GM11168 (cell line): ENCODE measurements around the gene RNASE3.
"Not testable (repeated sequence)": the region's sequence is repeated elsewhere in the genome, so short reads cannot be mapped to it uniquely, and the experiment has no call there.

Source experiments
- in situ Hi-C: fragments of 300-500 bp; cut with MboI; formaldehyde crosslinking; loops from one replicate; pipeline ENCODE4 v1.12.0; 2022; ENCODE audit warnings: low sequenced_read_pairs; ENCODE audit not compliant: unreplicated experiment

RNASE3 gene

GRCh38 chr14:20891126-20891825, at the start of gene RNASE3:
TSS of gene RNASE3 (plus strand) at chr14:20891385. CDS start at chr14:20891687, 302 bp downstream.
- in situ Hi-C loops: not testable (repeated sequence)

GRCh38 chr14:20846560-20846959, 44.6 kb upstream of the RNASE3 start:
- in situ Hi-C loops: no loop called here

- in situ Hi-C loops: no loop called here
Observed at GRCh38 chr14:20848316-20848954, 42.8 kb upstream of the RNASE3 start.

DNA sequence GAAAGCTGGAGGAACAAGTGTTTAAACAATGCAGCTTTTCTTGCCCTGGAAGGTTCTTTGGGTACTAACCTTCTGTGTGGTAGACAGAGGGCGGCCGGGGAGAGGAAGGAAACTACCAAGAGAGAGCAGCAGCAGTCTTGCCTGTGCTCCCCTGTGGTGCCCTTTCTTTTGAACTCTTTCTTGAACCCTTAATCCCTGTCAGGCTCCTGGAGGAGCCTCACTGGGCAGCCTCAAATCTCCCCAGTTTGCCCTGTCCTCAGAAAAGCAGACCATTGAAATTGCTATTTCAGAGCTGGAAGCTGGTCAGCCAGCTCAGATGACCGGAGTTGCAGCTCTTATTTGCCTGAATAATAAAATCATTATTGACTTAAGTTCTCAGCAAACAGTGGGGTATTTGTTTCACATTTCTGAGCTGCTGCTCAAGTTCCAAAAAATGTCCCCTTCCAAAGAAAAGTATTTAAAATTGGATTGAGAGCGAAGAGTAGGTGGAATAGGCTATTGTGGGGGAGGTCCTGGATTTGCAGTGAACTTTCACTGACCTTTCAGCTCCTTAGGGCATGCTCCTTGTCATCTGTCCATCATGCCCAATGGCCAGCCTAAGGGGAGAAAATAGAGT, 42.1 kb upstream of the RNASE3 start:
- in situ Hi-C loops: no loop called here

GRCh38 chr14:20853042-20853441, 38.1 kb upstream of the RNASE3 start:
- in situ Hi-C loops: loop anchor here (5.0 kb wide), 2 partner anchors 91 to 156 kb away; no protein-coding TSS in a partner anchor

DNA sequence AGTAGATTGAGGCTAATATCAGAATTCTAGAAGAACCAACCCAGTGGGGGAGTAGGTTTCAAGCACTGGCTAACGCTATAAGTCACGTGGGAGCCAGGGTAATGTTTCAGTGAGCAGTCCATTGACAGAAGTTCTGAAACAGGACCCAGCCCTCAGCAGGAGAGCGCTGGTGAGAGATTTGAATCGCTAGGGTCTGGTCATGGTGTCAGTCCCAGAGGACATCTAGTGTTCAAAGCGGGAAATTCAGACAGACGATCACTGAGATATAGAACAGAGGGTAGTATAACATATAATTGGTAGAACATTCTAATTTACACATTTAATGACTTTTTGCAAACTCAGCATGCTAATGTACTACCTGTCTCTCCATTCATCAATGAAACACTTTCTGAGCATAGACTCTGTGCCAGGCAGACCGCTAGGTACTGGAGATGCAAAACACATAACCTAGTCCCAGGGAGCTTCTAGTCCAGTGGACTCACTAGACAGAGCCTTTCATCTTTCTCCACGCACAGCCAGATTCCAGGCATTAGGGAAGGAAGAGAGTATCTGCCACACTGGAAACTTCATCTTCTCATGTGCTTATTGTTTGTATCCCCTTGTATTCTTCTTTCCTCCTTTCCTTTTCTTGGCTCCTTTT, 35.4 kb upstream of the RNASE3 start:
- in situ Hi-C loops: no loop called here

DNA sequence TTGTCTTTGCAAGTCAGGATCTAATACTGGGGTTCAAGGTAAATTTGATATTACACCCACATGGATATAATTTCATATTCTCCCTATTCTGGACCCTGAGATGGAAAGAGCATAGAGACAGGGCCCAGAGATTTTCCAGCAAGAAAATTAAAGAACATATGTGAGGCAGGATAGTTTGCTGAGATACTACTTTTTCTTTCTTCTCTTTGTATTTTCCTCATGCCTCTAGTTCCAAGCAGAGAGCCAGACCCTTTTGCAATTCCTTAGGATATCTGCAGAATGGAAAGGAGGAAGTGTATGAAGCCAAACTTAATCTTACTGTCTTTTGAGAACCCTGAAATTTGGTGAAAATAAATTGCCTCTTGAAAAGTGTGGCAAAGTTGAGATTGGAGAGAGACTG, 34.0 kb upstream of the RNASE3 start:
- in situ Hi-C loops: no loop called here

- in situ Hi-C loops: no loop called here
Observed at GRCh38 chr14:20857630-20858261, 33.4 kb upstream of the RNASE3 start.

DNA sequence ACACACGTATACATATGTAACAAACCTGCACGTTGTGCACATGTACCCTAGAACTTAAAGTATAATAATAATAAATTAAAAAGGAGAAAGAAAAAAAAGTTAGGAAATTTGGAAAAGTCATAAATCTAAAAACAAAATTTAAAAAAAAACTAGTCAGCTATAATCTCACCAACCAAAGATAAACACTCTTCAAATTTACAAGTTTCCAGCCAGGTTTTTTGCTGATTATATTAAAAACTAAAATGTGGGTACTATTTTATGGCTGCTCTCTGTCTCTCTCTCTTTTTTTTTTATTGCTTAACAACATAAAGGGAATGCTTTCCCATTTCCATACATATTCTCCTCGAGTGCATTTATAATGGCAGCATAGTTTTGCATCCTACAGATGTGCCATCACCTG, 25.0 kb upstream of the RNASE3 start:
- in situ Hi-C loops: no loop called here

- in situ Hi-C loops: no loop called here
Observed at GRCh38 chr14:20866963-20867362, 24.2 kb upstream of the RNASE3 start.

GRCh38 chr14:20873370-20874177, 17.6 kb upstream of the RNASE3 start:
- in situ Hi-C loops: no loop called here

DNA sequence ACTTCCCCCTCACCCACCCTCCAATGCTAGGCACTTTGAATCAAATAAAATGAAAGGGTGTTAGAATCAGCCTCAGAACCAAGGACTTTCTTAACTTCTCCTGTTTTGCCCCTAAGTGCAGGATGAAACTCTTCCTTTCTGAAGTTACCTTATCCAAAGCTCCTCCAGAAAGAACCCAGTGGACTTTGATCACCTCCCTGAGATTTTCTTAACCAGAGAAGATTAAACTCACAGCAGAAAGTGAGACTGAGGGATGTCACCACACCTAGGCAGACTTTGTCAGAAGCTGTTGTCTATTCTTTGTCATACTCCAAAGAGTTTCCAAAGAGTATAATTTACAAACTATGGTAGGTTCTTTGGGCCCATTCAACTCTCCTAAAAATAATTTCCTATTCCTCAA, 14.2 kb upstream of the RNASE3 start:
- in situ Hi-C loops: no loop called here

DNA sequence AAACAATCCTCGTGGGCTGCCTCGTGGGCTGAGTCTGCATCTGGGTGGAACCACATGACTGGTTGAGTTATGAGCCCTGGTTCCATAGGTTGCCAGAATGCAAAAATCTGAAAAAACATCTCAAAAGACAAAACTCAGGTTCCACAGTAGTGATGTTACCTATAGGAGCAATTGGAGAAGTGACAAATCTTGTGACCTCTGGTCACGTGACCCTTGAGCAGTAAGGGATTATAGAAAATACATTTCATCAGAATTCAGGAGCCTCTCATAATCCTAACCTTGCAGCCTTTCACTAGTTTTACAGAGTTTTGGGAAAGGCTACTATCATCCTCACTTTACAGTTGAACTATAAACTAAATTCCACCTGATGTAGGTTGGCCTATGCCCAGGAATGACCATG, 12.5 kb upstream of the RNASE3 start:
- in situ Hi-C loops: no loop called here

DNA sequence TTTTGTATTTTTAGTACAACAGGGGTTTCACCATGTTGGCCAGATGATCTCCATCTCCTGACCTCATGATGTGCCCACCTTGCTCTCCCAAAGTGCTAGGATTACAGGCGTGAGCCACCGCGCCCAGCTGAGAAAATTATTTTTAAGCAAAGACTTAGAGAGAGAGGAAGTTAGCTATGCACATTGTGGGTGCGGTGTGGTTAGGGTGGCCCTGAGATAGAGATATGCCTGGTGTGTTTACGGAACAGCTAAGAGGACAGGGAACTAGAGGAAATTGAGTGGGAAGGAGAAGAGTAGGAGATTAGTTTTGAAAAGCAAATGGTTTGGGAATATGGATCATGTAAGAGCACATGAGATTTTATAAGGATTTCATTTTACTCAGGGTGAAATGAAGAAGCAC, 10.0 kb upstream of the RNASE3 start:
- in situ Hi-C loops: loop anchor here (5.0 kb wide), 1 partner anchor 66 kb away; no protein-coding TSS in a partner anchor

DNA sequence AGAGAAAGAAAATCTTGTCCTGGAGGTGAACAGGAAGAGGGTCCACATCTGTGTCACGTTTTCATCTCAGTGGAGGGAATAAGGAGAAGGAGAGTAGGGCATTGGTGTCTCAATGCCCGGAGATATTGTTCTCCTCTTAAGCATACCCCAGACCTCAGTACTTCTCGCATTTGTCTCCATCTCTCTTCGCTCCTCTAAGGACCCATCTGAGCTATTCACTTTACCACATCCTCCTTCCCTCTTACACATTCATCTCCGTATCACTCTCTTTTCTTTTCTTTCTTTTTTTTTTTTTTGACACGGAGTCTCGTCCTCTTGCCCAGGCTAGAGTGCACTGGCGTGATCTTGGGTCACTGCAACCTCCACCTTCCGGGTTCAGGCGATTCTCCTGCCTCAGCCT, 8.4 kb upstream of the RNASE3 start:
- in situ Hi-C loops: loop anchor here (5.0 kb wide), 1 partner anchor 65 kb away; no protein-coding TSS in a partner anchor

DNA sequence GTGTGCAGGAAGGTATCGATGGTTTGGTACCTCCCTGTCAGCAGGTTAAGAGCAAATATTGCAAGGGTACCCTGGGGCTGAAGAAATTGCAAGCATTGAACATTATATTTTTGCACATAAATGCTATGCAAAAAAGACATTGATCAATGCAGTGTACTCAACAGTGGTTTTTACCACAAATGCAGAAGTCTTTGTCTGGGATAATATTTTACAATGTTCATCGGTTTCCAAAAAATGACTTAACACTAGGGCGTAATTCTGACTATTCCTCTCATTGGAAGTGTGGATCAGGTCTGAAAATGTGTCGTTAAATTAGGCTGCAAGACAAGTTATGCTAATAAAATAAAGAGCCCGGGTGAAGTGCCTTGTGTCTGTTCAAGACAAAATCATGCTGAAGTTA, 2.8 kb upstream of the RNASE3 start:
- in situ Hi-C loops: not testable (repeated sequence)

DNA sequence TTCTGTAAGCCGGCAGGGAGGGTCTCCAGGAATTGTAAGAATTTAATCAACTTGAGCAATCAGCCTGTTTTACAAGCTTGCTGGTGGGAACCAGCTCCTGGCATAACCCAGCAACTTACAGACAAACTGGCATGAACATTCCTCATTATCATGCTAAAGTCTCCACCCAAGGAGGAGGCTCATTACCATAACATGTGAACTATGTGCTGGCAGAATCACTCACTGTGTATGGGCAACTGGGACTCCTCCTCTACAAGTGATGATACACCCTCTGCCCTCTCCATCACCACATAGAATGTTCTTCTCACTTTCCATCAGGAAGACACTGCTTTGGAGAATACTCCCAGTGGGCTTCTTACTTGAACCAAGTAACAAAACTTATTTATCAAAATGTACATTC, 4.1 kb downstream of the RNASE3 start:
- in situ Hi-C loops: not testable (repeated sequence)

DNA sequence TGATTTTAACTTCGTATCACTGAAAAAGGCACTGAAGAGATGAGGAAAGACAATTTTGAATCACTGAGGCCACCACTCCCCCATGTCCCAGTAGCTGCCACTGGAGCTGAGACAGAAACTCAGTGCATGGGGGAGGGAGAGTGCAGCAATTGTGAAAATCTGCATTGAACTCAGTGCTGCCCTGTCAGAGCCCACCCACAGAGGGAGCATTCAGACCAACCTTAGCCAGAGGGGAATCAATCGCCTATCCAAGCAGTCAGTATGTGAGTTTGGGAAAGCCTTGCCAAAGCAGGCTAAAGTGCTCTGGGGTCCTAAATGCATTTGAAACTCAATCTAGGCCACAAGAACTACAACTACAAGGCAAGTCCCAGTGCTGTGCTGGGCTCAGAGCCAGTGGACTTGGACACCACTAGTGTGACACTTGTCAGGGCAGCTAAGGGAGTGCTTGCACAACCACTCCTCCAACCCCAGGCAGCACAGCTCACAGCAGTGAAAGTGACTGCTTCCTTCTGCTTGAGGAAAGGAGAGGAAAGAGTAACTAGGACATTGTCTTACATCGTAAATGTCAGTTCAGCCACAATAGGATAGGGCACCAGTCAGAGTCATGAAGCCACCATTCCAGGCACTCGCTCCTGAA, 13.3 kb downstream of the RNASE3 start:
- in situ Hi-C loops: no loop called here

DNA sequence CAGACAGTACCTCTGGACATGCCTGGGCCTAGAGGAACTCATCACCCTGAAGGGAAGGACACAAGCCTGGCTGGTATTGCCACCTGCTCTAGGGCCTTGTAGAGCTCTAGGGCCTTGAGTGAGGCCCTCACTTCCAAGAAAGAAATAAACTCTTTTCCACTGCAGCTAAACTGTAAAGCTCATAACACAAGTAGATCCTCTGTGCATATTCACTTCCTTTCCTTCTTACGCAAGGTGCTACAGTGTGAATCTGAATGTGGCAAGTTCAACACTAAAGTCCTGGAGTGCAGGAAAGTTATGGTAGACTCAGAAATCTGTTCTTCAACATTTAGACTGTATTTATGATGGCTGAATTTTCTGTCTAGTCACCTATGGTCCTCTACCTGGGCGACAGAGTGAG, 14.5 kb downstream of the RNASE3 start:
- in situ Hi-C loops: no loop called here
